CD4-positive, alpha-beta T cell treated with Interleukin-12 subunit alpha and Interleukin-12 subunit beta, for 1 hour (primary cell): ENCODE results near the gene DIP2C.
"Not testable (repeated sequence)": the region's sequence is repeated elsewhere in the genome, so short reads cannot be mapped to it uniquely, and the experiment has no call there.

Experiments used
- DNase-seq: peaks from one replicate; pipeline ENCODE4 v3.0.0-alpha.2; 2020

The DIP2C gene

GRCh38 chr10:310371-310770 lies 379.1 kb downstream of the DIP2C start:
- no peak for DNase-seq

GRCh38 chr10:308572-309085 lies 380.8 kb downstream of the DIP2C start:
- no peak for DNase-seq

DNA sequence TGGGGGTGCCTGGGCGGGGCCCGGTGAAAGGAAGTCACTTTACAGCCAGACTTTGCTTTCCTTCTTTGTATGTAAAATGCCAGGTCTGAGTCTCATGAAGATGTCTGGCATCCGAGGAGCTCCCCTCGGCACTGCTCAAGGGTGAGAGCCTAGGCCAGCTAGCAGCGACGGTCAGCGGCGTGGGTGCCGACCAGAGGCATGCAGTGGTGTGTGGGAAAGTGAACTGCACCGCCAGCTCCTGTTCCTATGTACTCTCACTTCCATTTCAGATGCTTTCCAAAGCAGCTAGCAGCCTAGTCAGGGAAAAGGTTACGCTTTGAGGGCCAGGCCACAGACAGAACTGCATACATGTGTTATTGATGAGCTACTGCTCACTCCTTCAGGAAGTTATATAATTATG lies 381.4 kb downstream of the DIP2C start:
- DNase-seq = no peak

DNA sequence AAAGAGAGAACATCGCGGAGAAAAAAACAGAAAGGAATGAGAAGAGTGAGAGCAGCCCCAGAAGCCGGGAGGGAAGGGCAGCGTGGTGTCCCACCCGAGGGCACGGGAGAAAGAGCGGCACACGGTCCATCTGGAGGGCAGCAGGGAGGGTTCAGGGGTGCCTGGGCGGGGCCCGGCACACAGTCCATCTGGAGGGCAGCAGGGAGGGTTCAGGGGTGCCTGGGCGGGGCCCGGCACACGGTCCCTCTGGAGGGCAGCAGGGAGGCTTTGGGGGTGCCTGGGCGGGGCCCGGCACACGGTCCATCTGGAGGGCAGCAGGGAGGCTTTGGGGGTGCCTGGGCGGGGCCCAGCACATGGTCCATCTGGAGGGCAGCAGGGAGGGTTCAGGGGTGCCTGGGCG lies 381.8 kb downstream of the DIP2C start:
- DNase-seq = no peak

- no peak for DNase-seq
Observed at GRCh38 chr10:306675-307185, 382.7 kb downstream of the DIP2C start.

DNA sequence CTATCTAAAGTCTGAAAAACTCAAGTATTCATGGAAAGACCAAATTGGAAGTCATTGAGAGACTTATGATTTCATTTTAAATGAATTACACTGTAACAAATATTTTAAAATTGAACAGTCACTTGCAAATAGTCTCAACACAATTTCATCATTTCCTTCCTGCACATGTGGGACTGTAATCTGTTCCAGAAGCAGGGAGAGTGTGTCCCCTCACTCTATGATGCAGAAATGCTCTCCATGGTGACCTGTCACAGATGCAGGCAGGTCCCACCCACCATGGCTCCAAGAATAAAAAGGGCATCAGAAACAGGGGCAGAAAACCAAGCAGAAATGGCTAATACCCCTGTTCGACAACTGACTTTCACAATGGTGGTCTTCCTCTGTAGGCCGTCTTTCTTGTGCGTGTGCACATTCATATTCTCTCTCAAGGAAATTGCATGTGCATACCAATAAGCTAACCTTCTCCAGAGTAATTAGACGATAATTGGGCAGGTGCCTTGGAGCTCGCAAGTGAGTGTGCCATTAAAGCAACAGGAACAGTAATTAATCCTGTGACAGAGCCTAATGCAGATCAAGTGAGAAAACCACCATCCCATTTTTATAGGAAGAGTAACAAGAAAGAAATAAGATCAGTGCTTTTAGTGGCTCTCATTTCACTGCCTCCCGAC lies 383.3 kb downstream of the DIP2C start:
- DNase-seq = no peak

DNA sequence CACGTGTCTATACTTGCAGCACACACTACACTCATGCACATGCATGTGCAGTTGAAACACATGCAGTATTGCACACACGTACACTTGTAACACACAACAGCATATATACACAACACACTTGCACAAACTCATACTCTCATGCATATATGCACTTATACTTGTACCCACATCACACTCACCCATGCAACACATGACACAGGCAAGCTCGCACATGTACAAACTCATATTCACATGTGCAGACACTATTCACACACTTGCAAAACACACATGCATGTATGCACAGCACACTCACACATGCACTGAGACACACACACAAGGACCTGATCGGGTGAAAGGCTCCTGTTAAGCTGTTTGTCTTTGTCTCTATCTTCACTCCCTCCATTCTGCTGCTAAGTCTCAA lies 384.4 kb downstream of the DIP2C start:
- DNase-seq = no peak

DNA sequence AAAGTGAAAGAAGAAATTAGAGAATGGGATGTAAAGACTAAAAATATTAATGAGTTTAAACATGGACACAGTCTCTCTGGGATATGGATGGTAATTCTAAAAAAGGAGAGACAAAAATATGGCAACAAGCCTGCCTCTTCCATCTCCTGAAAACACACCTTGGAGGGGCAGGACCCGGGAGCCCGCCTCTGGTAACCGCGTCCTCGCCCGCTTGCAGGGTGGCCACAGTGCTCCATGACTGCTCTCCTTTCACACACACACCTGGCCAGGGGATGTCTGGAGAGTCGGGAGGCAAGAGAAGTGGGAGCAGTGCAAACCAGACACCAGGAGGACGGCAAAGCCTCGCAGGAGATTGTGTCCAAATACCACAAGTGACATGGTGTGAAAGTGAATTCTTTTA lies 387.9 kb downstream of the DIP2C start:
- no peak for DNase-seq

GRCh38 chr10:300580-300979 lies 388.9 kb downstream of the DIP2C start:
- not testable (repeated sequence) for DNase-seq

- no peak for DNase-seq
Observed at GRCh38 chr10:299969-300368, 389.5 kb downstream of the DIP2C start.

DNA sequence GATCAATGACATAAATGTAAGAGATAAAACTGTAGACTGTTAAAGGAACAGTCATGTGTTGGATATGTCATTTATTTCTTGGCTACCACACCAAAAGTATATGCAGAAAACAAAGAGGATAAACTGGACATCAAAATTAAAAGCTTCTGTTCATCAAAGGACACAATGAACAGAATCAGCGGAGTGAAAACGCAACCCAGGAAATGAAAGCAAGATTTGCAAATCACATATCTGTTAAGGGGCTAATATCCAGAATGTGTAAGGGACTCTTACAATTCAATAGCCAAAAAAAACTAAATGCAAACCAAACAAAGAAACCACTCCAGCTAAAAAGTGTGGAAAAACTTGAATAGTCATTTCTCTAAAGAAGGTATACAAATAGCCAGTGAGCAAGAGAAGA lies 390.0 kb downstream of the DIP2C start:
- no peak for DNase-seq

GRCh38 chr10:298033-298432 lies 391.4 kb downstream of the DIP2C start:
- DNase-seq = no peak

GRCh38 chr10:297567-297966 lies 391.9 kb downstream of the DIP2C start:
- DNase-seq = no peak

DNA sequence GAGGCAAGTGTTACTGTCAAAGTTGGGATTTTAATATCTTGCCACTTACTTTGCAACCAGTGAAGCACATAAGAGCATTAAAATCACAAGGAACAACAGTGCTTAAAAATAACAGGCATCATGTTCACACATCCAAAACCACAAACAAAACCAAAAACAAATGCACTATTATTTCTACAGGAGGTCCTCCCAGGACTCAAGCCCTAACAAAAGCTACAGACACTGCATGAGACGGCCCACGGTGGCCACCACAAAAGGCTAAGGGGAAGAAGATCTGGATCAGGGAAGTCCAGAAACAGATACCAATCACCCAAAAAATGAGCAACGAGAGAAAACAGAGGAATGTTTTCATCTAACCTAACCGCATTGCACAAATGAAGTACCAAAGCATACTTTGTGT lies 395.8 kb downstream of the DIP2C start:
- no peak for DNase-seq

DNA sequence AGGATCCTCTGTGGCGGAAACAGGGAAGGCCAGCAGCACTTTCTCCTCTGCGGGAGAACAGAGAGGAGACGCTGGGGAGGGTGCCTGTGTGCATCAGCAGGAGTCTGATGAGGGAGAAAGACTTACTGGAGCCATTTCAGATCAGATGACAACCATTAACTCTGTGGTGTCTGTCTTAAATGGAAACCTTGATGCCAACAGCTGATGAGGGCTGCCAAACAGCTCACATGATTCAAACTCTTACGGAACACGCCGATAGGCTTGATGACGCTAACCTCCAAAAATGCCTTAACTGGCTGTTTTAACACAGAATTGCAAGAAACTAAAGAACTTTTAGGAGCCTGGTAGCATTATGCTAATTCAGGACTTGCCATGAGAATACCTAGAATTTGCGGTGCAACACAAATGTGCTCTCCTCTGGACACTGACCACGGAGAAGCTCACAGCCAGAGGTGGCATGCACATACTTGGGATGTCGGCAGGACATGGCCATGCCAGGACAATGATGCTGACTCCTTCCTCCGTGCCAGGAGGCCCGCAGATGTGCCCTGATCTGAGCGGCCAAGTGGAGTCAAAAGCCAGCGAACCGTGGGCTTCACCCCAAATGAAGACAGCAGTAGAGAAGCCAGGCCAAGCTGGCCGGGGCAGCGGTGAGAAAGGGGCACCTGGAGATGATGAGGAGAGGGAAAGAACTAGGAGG lies 399.3 kb downstream of the DIP2C start:
- DNase-seq = no peak

DNA sequence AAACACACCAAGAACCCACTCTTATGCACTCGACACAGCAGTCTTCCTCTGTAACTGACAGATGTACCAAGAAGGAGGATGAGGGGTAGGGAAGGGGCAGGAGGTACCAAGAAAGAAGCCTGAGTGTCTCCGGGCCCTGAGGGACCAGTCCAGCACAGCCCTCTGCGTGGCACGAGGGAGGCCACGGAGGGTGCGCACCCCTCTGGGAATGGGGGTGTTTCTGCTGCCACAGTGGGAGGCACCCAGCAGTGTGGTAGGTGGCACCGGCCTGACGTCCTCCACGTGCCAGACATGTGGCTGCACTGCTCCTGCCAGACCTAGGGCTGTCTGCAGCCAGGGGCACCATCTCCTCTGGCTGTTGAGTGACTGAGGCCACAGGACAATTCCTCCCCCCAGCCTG lies 399.9 kb downstream of the DIP2C start:
- DNase-seq = no peak

DNA sequence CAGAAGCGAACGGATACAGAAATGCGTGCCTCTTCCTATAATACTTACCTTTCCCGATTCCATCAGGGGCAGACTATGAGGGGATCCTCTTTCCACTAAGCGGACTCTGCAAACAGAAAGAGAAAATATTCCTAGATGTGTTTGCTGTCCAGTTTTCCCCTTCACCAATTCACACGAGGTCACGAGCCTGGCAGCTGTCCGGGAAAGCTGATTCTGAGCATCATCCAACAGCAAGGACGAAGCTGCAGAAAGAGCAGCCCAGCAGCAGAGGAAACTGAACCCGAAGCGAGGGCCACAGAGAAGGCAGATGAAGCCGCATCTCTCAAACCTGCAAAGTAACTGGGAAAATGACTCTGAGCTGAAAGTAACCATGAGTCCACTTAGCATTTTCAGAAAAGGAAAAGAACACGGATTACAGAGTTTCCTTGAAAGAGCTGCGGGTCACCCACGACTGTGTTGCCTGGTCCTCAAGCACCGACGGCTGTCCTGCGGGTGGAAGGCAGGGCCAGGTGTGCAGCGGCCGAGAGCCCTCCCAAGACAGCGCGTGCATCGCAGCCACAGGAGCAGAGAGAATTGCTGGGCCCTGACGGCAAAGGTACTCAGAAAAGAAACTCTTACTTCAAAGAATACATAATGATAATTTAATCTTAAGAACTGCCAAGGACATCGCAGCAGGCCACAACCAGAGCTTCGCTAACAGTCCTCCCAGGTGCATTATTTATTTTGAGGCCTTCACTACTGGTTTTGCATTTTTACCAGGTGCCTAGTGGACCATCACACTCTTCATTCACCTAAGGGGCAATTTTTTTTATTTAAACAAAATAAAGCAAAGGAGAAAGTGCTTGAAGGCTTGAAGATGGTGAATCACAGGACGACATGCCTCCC lies 400.9 kb downstream of the DIP2C start:
- no peak for DNase-seq

- DNase-seq = no peak
Observed at GRCh38 chr10:287814-288213, 401.7 kb downstream of the DIP2C start.

DNA sequence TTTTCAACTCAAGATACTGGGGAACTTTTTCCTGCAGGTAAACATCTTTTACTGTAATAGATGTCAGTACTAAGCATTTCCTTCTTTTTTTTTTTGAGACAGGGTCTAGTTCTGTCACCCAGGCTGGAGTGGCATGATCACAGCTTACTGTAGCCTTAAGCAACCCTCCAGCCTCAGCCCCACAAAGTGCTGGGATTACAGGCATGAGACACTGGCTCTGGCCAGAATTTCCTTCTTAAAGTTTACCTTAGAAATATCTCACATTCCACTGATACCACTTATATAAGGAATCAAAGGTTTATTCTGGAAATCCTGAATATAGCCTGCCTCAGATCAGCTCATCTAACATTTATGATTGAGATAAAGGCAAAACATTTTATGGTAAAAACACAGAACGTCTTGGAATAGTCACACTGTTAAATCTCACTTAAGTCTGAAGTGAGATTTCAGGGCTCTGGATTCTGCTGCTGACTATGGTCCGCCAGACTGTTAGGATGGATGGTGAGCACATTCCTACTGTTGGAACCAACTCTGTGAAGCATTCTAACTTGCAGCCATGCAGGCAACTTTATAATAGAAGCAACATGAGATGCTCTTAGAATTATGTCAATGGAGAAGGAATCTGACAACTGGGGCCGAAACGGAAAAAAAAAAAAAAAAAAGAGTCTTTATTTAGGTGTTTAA lies 402.3 kb downstream of the DIP2C start:
- no peak for DNase-seq

DNA sequence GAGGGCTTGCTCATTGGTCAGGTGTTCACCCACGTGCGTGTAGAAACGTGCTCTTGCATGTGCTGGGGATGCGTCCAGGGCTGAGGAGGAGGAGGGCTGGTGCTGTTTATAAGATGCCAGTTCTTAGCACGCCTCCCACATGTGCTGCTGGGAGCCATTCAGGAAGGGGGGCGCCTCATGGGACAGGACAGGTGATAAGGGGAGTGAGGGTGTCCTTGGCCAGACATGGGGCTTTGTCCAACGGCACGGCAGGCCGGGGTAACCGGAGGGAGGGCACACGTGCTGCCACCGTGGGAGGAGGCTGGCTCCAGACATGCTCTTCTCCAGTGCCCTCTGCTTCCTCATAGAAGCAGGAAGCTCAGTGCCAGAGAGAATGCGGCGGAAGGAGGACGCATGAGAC lies 404.3 kb downstream of the DIP2C start:
- DNase-seq = no peak

- peak; percentile 4 for DNase-seq
Observed at GRCh38 chr10:283916-284356, 405.5 kb downstream of the DIP2C start.

GRCh38 chr10:283140-283479 lies 406.4 kb downstream of the DIP2C start:
- no peak for DNase-seq
